Upper lobe of right lung (tissue), 1 donor: Measurements from ENCODE around the gene UEVLD. TPM values are rescaled to one million over a fixed set of nuclear protein-coding genes. Genes with fewer than 3 reads are reported as not detected.

Experiments
- ATAC-seq: fragments of 200-7000 bp; cut with Tn5 transposase; one replicate; pipeline ENCODE4 v1.9.1; 2020; ENCODE audit warnings: mild to moderate bottlenecking, moderate library complexity
- DNase-seq: peaks from one replicate; pipeline ENCODE4 v3.0.0-alpha.2; 2020
- H3K27ac ChIP-seq: fragments of 200-600 bp; one replicate; pipeline ENCODE4 v1.8.0; 2022
- H3K27me3 ChIP-seq: fragments of 200-600 bp; one replicate; pipeline ENCODE4 v1.8.0; 2022; ENCODE audit warnings: mild to moderate bottlenecking
- H3K36me3 ChIP-seq: fragments of 200-600 bp; one replicate; pipeline ENCODE4 v1.8.0; 2022
- H3K4me1 ChIP-seq: fragments of 200-600 bp; one replicate; pipeline ENCODE4 v1.8.0; 2022
- H3K4me3 ChIP-seq: fragments of 200-600 bp; one replicate; pipeline ENCODE4 v1.8.0; 2022; ENCODE audit warnings: mild to moderate bottlenecking
- H3K9me3 ChIP-seq: fragments of 200-600 bp; one replicate; pipeline ENCODE4 v1.8.0; 2022
- intact Hi-C: fragments of 100-400 bp; cut with DNase I; formaldehyde crosslinking; loops from one replicate; pipeline ENCODE4 v1.11.0; 2022
- total RNA-seq: library from RNA; stranded (reverse); fragmentation: NEBNext Ultra II Directional; extraction: Animal tissue kit (Norgen Biotek cat#: 25700); gene quantifications from one replicate; pipeline ENCODE4 v1.2.1, GENCODE V29; 2021
- TF ChIP-seq, protein P1 (sequence below): fragments of 200-600 bp; IDR thresholded peaks from one replicate; pipeline ENCODE4 v1.8.0; 2022; ENCODE audit warnings: antibody characterized with exemption
- donor health status: DM: no; HTN: yes; CAD: no; lungs with severe emphysema.

The UEVLD gene
- total RNA-seq, 1 donor from 2014 or later = 24.0 TPM

DNA sequence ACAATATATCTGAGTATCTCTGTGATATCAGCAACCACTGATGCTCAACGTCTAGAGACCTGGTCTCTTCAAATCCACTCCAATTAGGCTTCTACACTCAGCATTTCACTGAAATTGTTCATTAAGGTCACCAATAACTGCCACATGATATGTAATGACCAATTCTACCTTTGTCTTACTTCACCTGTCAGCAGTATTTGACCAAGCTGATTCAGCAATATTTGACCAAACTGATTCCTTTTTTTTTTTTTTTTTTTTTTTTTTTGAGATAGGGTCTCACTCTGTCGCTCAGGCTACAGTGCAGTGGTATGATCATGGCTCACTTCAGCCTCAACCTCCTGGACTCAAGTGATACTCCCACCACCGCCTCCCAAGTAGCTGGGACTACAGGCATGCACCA lies 67.4 kb downstream of the UEVLD start:
- Histone ChIP-seq H3K27me3 (no peaks in the 10 kb centered on the region), H3K4me1 (peaks cover 11% of the 10 kb centered on the region), H3K27ac (no peak overlapping the region), H3K36me3 (peaks cover 30% of the 10 kb centered on the region), H3K4me3 (no peak overlapping the region), H3K9me3 (no peaks in the 10 kb centered on the region)
- ATAC-seq = no peak
- intact Hi-C loops = no loop called here
- no peak for DNase-seq
- TF ChIP-seq, protein P1, sequence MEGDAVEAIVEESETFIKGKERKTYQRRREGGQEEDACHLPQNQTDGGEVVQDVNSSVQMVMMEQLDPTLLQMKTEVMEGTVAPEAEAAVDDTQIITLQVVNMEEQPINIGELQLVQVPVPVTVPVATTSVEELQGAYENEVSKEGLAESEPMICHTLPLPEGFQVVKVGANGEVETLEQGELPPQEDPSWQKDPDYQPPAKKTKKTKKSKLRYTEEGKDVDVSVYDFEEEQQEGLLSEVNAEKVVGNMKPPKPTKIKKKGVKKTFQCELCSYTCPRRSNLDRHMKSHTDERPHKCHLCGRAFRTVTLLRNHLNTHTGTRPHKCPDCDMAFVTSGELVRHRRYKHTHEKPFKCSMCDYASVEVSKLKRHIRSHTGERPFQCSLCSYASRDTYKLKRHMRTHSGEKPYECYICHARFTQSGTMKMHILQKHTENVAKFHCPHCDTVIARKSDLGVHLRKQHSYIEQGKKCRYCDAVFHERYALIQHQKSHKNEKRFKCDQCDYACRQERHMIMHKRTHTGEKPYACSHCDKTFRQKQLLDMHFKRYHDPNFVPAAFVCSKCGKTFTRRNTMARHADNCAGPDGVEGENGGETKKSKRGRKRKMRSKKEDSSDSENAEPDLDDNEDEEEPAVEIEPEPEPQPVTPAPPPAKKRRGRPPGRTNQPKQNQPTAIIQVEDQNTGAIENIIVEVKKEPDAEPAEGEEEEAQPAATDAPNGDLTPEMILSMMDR = no peak

DNA sequence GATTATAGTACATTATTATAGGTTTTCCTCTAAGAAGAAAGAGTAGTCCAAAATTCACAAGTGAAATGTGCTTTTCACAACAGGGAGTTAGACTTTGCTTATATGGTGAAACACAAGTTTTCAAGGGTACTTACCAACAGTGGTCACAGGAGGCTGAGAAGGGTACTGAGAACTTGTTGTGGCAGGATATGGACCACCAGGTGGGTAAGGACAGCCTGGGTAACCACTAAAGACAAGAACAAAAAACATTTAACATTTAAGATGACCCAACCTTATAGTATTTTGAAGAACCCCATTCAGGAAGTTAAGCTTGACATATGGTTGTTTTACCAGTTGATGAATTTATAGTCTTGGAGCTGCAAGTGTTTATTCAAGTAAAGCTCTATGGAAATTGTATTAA lies 86.2 kb downstream of the UEVLD start:
- no peaks in the 10 kb centered on the region for H3K4me1 ChIP-seq
- H3K36me3 ChIP-seq = peaks cover 94% of the 10 kb centered on the region
- DNase-seq = no peak
- H3K9me3 ChIP-seq = no peaks in the 10 kb centered on the region
- TF ChIP-seq, protein P1 = no peak
- no peaks in the 10 kb centered on the region for H3K27me3 ChIP-seq
- intact Hi-C loops = no loop called here
- no peak for ATAC-seq
- no peak overlapping the region for H3K27ac ChIP-seq
- H3K4me3 ChIP-seq = no peak overlapping the region

DNA sequence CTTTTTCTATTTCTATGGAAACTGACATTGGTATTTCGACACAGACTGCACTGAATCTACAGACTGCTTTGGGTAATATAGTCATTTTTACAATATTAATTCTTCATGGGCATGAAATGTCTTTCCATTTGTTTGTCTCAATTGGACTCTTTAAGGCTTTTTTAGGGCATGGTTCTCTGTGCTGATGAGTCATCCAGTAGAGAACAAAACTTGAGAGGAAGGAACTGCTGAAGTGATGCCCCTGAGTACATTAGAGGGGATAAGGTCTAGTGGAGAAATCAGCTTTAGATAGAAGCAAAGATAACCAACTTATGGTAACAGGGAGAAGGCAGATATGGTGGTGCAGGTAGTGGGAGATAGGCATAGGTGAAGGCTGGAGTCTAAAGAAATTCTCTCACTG lies 86.9 kb downstream of the UEVLD start:
- no peak for ATAC-seq
- no peak for DNase-seq
- Histone ChIP-seq H3K4me3 (no peak overlapping the region), H3K4me1 (no peaks in the 10 kb centered on the region), H3K9me3 (no peaks in the 10 kb centered on the region), H3K36me3 (peaks cover 89% of the 10 kb centered on the region), H3K27ac (no peak overlapping the region), H3K27me3 (no peaks in the 10 kb centered on the region)
- intact Hi-C loops = no loop called here
- TF ChIP-seq, protein P1 = no peak

DNA sequence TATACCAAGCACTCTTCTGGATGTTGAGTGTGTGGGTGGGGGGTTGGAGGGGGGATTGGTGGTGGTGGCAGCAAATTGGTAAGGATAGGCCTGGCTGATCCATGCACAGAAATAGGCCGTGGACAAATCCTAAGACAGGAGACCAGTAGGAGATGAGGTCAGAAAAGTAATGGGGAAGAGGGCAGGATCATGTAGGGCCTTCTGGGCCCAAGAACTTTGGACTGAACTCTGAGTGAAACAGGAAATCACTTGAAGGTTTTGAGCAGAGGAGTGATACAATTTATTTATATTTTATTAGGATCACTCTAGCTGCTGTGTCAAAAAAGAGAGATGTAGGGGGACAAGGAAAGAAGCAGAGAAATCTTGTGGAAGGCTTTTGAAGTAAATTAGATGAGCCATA lies 90.5 kb downstream of the UEVLD start:
- DNase-seq = no peak
- Histone ChIP-seq H3K4me1 (no peaks in the 10 kb centered on the region), H3K27ac (no peak overlapping the region), H3K4me3 (no peak overlapping the region), H3K36me3 (peaks cover 71% of the 10 kb centered on the region), H3K9me3 (no peaks in the 10 kb centered on the region), H3K27me3 (no peaks in the 10 kb centered on the region)
- TF ChIP-seq, protein P1 = no peak
- intact Hi-C loops = no loop called here
- no peak for ATAC-seq

DNA sequence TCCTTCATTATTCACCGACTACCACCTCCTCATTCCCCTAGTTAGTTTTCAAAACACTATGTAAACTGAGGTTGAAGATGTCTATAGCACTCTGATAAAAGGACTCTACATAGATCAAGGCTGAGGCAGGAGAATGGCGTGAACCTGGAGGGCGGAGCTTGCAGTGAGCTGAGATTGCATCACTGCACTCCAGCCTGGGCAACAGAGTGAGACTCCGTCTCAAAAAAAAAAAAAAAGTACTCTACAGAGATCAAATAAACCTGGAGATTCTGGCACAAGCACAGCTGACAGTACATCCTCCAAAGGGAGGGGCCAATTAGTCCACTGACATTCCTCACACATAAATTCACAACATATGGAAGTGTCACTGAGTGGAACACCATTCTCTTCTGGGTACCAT lies 92.8 kb downstream of the UEVLD start:
- DNase-seq (no peak), ATAC-seq (peak; percentile 40)
- H3K9me3 ChIP-seq = no peaks in the 10 kb centered on the region
- H3K4me1 ChIP-seq = peaks cover 6% of the 10 kb centered on the region
- H3K27ac ChIP-seq = no peak overlapping the region
- TF ChIP-seq, protein P1 = no peak
- H3K36me3 ChIP-seq = peaks cover 58% of the 10 kb centered on the region
- no peaks in the 10 kb centered on the region for H3K27me3 ChIP-seq
- H3K4me3 ChIP-seq = no peak overlapping the region
- intact Hi-C loops = no loop called here

DNA sequence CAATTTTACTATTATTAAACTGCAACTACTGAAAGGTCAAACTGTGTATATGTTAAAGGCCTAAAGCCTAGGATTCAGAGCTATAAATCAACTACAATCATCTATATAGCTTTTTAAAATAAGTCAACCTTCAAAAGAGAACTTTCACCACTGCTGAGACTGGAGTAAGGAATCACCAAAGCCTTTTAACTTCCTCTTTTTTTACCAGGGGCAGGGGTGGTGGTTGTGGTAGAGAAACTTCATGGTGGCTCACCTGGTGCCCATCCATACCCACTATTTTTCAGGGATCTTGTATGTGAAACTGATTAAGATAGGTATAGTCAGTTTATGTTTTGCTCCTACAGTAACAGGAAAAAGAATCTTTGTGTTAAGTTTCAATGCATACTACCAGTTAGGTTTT lies 93.3 kb downstream of the UEVLD start:
- H3K4me3 ChIP-seq = no peak overlapping the region
- ATAC-seq (no peak), DNase-seq (no peak)
- intact Hi-C loops = no loop called here
- TF ChIP-seq, protein P1 = no peak
- peaks cover 58% of the 10 kb centered on the region for H3K36me3 ChIP-seq
- no peak overlapping the region for H3K27ac ChIP-seq
- no peaks in the 10 kb centered on the region for H3K9me3 ChIP-seq
- H3K4me1 ChIP-seq = peaks cover 9% of the 10 kb centered on the region
- H3K27me3 ChIP-seq = no peaks in the 10 kb centered on the region
